HG02759 (cell line): ENCODE measurements around the gene THADA.

Experiments
- ATAC-seq: cut with Tn5 transposase; IDR thresholded peaks from one replicate; pipeline ENCODE4 v1.9.1; 2021; ENCODE audit warnings: mild to moderate bottlenecking, moderate library complexity; ENCODE audit not compliant: unreplicated experiment

The THADA gene

DNA sequence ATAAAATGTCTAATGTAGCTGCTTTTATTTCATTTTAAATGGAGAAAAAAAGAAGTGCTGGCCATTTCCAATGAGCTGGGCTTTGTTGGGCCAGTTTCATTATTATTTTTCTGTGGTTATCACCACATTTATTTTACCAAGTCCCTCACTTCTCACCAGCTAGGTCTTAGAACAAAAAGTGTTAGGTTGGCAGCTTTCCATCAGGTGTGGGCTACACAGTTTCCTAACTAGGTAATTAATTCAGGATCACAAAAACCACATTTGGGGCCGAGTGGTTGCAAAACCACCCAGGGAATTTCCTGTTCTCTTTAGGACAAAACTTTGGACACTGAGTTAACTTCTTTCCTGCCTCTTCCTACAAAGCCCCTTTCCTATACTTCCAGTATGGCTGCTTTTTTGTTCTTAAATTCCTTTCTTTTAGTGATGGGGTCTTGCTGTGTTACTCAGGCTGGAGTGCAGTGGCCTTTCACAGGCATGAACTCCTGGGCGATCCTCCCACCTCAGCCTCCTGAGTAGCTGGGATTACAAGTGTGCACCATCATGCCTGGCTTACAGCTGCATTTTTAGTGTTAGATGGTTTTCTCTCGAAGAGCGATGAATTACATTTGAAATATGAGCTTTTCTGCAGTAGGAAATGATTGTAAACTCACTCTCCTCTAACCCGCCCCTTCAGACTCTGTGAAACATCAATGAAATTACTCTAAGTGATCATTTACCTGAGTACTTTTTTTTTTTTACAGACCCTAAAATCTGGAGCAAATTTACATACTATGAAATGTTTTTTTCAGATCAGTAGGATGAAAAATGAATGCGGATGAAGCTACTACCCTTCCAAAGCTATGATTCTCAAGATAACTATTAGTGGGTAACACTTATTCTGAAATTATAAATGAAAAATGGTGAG, 366.8 kb downstream of the THADA start:
- no peak for ATAC-seq

DNA sequence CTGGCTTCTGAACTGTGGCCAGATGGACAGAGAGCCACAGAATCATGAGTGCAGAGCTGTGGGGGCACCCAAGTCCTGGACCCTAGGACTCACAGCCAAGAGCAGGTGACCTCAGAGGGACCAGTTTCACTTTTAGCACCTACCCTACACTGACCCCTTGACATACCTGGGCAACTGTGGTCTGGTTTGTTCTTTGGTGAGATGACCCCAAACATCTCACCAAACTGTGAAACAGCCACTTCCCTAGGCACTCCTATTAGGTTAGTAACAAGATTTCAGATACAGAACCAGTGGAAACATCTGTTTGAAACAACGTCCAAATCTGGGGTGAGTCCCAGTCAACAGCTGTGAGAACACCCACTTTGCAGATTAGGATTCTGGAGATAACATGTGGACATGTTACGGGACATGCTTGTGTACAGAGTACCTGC, 367.5 kb downstream of the THADA start:
- no peak for ATAC-seq

DNA sequence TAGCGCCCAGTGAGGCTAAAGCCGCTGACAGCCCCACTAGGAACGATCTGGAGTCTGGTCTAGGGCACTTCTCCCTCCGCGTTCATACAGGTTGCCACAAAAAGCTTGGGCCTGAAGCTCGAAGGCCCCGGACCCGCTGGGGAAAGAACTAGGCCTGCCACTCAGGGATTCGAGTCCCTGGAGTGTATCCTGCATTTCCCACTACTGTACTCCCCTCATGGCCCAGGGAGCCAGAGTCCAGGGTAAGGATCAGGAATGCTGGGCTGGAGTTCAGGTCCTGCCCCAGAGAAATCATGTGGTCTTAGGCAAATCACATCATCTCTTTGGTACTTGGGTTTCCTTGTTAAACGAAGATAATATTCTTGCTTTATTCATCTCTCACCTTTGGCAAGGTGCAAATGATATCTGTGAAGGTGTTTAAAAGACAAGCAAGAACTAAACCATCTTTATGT, 368.0 kb downstream of the THADA start:
- no peak for ATAC-seq

DNA sequence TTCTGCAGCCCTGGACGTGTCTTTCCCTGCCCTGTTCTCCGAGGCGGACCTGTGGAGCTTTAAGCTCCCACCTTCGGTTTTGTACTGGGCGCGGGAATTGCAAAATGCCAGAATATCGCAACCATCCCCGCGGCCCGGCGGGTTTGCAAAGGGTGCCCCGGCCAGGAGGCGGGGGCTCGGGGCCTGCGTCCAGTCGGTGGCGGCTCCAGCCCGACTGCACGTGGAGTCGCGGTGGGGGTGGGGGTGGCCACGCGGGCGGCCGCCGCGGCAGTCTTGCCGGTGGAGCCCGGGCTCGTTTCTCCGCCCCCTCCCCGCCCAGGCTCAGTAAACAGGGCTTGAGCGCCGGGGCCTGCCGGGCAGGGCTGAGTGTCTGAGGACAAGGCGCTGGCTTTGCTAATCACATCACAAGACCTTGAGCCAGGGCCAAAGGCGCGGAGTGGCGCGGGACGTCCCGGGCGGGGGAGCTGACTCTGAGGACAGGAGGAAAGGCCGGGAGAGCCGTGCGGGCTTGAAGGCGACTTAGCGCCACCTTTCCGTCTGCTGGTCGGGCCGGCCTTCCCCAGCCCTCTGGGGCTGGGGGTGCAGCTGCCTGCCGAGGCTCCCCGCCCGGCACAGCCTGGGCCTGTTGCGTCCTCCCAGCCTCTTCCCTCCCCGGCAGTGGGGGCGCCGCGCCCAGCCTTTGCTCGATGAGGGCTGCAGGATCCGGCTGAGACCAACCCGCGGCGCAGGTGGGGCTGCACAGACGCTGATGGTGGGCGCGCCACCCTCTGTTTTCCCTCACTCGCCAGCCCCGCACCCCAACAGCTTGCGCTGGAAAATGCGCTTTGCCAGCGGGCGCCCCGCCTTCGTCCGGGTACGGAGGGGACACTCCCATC, 368.6 kb downstream of the THADA start:
- ATAC-seq = peak; percentile 24

DNA sequence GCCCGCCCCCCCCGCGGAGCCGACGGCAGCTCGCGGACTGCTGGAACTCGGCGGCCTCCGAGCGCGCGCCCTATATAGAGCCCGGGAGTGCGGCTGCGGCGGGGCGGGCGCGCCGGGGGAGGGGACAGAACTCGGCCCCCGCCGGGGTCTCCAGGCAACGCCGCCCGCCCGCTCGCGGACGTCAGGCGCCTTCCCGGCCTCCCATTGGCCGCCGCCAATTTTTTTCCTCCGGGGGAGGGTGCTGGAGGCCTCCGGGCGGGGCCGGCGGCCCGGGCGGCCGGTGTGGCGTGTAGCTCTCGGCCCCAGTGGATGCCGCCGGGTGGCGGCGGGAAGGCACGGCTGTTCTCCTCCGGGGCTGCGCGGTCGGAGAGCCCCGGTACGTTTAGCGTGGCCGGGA, 369.3 kb downstream of the THADA start, which contains the start of gene ZFP36L2:
Gene ZFP36L2 (minus strand): TSS at position 49 of the 397 bp plus-strand sequence. CDS start 291 bp downstream, outside the sequence.
- ATAC-seq = peak; percentile 65

DNA sequence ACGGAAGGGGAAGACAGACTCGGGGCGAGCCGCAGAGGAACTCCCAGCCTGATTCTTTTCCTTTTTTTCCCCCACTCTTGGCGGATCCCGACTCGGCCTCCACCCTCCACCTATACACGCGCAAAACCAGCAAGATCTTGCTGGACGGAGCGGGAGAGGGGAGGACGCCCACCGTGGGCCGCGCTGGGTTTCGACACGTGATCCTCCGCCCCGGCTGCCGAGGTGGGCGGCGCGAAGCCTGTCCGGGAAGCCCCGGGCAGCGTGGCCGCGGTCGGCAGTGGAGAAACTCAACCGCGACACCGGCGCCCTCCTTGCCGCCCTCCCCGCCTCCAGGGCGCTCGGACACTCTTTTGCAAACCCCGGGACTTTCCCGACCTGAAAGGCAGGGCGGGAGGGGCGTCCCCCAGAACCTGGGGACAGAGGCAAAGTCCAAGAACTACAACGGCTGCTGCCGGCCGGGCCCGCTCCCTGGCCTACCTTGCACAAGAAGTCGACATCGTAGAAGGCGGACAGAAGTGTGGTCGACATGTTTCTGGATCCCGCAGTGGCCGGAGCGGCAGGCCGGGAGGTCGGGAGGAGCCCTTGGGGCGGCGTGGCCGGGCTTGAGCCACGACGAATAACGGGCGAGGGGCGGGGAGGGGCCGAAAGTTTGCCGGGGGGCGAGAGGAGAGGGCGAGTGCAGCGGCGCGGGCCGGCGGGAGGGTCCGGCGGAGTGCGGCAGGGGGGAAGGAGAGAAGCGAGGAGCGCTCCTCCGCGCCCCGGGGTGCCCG, 369.9 kb downstream of the THADA start:
- ATAC-seq = peak; percentile 33

DNA sequence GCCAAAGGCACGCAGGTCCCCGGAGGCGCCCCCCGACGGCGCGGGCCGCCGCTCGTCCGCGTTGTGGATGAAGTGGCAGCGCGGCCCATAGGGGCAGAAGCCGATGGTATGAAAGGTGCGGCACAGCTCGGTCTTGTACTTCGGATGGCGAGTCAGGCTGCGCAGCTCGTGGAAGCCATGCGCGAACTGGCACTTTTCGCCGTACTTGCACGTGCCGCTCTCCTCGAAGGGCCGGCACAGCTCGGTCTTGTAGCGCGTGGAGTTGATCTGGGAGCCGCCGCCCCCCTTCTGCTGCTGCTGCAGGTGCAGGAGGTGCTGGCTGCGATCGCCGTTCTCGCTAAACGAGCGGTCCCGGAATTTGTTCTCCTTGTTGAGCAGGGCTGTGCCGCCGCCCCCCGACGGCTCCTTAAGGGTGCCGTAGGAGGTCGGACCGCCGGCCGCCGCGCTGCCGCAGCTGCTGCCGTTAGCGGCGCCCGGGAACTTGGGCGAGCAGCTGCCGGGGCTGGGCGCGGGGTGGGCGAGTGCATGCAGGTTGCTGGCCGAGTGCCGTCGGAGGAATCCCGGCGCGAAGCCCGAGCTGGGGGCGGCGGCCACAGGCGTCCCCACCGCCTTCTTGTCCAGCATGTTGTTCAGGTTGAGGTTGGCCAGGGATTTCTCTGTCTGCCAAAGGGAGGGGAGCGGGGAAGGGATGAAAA, 370.6 kb downstream of the THADA start:
- no peak for ATAC-seq

DNA sequence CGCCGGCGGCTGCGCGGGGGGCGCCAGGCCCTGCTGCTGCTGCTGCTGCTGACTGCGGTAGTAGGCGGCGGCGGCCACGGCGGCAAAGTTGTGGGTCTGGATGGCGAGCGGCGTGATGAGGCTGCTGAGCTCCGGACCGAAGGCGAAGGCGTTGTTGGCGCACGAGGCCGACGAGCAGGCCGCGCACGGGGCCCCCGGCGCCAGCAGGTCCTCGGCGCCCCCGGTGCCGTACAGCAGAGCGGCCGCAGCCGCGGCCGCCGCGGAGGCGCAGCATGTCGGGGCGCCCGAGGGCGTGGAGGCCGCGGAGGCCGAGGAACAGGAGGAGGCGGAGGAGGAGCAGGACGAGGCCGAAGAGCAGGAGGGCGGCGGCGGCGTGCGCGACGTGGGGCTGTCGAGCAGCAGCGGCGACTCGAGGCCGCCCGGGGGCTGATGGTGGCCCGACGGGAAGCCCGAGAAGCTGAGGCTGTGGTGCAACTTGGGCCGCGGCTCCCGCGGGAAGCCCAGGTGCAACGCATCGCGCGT, 371.2 kb downstream of the THADA start:
- no peak for ATAC-seq

DNA sequence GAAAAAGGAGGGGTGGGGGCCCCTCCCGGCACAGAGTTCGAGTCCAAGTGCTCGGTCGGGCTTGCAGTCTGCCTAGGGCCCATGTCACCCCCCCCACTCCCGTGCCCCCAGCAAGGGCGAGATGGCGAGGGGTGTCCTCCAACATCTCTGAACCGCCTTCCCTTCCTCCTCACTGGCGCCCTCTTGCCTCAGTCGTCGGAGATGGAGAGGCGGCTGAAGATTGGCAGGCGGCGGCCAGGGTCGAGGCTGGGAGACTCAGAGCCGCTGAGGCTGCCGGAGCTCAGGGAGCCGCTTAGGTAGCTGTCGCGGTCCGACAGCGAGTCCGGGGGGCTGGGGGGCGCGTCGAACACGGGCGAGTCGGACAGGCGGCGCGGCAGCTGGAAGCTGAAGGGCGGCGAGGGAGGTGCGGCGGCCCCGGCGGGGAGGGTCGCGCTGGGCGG, 371.7 kb downstream of the THADA start:
- ATAC-seq = no peak

DNA sequence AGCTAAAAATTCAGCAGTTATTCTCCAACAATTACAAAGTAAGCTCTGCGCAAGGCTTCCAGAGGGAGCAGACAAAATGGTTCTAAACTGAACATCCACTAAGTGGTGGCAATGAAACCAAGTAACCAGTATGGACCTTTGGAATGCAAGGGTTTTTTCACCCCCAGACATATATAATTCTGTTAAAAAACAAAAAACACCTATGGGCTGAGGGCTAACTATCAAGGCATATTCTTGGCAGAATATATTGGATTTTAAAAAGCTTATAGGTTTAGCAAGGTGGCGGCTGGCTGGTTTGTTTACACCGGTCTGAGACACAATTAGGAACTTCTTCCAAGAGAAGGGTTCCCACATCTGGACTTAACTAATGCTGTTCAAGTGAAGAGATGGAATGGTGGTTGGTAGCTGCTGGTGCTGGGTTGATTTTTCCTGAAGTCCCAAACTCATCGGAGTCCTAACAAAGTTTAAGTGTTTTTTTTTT, 372.3 kb downstream of the THADA start:
- ATAC-seq = no peak

DNA sequence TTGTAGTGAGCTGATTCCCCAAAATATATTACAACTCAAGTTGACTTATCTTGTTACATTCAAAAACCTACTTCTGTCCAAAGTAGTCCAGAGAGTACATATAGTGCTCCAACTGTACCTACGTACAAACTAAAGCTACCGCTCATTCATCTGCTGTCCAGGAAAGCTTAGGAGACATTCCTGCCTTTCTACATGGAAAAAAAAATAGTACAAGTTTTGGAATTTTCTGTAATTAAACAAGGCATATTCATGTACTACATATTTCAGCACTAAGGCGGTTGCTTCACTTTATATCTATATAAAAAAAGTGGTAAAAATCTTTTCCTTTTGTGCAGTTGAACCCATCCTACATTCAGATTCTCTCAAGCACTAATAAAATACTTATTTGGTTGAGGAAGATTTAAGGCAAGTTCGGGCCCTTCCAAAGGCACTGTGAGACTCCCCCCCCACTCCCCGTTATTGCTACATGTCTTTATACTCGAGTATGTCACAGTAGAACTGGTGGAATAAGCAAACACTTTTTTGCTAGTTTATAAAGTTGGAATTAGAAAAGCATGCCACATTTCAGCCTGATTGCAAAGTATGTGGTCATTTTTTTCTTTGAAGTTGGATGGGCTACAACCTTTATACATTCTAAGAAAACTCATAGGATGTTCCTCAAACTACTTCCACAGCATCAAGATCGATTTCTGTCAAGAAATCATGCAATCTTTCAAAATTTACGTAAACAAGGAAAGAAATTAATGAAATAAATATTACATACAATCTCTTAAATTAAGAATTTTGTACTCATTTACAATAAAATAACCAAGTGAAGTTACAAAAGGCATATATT, 373.1 kb downstream of the THADA start:
- ATAC-seq = no peak

DNA sequence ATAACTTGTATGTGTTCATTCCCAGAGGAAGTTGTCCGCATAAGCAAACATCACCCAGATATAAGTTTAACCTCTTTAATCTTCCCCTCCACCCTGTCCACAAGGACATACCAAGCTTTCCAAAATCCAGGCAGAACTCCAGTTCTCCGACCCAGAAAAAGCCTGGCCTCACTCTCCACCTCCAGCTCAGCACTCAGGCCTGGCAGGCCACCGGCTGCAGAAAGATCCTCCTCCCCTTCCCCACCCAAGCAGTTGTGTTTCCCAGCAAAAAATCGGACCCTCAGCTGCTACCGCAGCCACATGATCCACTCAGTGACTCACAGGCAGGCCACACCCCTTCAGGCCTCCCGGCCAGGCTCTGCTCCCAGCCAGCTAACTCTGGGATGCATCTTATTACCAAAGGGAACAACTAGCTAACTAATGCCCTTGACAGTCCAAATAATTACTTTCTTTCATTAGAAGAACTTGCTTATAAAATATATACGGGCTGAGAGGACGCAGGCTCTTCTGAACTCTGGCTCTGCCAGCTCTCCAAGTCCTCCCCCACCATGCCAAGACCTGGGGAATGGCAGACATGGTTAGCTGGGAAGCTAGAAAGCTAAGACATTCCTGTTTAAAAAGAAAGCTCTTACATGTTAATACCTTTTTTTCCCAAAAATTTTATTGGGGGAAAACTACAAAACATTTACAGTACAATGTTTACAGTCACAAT, 373.9 kb downstream of the THADA start:
- ATAC-seq = no peak

DNA sequence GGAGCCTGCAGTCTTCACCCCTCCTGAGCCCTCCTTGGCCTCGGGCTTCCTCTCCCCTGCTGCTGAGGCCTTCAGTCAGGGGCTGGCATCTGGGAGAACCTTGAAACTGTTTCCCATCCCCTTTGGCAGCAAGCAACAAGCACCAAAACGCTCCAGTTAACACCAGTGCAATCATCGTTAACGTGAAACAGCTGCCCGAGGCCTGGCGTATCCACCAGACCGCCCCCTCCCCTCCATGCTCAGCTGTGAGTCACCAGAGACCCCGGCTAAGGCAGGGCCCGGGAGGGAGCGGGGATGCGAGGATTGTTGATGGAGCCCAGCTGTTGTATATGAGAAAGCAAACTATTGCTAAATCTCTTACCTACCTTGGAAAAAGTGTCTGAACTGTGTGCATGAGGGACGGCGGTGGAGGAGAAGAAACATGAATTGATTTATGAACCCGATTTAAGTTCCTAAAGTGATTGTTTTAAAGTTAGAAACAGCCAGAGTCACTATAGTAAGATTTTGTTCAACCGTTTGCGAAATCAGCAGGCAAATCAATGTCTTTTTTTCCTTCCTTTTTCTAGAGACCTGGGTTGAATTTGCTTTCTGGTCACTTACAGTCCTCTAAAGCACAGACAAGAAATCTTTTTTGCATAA, 374.6 kb downstream of the THADA start:
- no peak for ATAC-seq

DNA sequence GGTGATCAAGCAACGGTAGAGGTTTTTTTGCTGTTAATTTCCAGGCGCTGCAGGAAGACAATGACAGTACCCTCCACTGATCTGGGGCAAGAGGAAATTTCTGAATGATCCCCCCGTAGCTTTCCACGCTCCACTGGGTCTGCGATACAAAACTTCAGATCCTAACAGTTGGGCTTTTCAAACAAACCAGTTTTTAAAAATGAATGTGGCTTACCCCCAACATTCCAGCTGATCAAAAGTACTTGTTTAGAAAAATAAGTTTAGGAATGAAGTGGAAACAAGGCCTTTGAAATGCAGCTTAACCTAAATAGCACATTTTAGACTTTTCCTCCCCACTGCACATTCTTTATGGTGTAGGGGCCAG, 375.1 kb downstream of the THADA start:
- no peak for ATAC-seq

DNA sequence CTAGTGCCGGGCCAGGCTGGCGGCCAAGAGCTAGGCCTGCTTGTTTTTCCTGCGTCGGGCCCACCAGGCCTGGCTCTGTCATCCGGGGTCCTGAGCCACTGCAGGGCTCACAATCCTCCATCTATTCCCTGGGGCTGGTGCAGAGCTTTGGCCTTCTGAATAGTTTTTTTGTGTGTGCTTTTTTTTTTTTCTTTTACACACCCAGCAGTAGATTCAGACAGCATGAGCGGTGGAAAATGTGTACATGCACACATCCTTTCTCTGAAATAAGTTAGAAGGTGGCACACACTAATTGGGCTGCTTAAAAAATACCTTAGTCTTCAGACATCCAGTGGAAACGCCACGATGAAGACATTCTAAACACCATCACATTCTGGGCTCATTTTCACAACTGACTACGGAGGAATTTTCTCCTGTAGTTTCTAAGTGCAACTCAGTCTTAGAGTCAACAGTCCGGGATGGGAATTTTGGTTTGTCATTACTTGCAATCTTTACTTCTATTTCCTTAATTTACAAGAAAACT, 375.5 kb downstream of the THADA start:
- no peak for ATAC-seq

DNA sequence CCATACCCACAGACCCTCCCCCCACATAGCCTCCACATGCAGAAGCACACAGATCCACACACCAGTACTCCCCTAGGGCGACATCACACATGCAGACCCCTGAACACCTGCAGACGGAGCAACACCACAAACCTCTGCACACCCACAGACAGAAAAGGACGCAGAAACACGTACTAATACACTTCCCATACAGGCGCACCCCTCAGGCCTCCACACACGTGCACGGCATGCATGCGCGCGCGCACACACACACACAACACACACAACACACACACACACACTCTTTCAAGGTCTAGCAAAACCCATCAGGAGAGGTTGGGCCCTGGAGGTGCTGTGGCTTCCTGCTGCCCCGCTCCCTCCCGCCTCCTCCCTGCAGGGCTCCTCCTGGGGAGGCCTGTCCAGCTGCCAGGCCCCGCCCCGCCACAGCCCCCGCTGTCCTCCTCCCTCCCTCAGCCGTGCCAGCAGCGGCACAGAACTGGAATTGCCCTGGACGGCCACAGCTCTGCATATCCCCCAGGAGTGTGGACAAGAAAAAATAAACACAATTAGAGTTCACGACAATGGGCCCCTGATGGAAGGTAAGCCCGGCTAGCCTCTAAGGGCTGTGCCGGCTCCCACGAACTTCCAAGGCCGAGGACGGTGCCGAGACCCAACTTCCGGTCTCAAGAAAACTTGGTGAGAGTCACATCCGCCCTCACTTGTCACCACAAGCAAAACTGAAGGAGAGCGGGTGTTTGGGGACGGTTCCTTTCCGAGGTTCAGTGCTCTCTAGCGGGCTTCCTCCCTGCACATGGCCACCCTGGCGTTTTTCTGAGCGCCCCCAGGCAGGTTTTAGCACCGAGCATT, 376.2 kb downstream of the THADA start:
- ATAC-seq = peak; percentile 57
